ENCODE data around the gene YEATS4.

YEATS4 gene

DNA sequence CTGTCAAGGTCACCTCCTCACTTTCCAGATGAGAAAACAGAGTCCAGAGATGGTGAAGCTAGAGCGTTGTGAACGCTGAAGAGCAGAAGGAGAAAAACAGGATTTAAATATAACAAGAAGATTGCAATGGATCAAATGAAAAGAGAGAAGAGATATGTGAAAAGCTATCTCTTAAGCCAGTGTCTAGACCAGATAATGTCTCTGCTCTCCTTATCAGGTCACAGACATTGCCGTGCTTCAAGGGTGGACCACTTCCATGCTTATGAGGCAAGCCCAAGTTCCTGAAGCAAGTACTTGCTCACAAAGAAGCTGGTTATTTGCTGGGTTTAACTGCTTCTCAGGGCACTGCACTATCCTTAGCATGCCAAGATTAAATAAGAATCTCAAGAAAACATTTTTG is 79.0 kb downstream of the YEATS4 start:
- no peak for FAIRE-seq

DNA sequence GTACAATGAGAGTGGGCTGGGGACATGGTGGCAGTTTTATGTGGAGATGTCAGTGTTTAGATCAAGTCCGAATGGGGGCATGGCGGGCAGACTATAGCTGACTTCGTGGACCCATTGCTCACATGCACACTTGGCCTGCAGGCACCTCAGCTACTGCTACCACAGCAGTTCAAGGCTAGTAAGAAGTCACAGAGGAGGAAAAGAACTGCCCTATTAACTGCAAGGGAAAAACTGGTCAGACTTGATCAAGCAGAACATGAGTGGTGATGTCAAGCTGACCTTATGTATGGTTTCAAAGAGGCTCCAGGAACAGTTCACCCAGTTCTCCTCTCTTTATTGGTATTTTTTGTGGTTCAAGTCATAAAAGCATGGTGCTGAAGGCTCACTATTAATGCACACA is 80.5 kb downstream of the YEATS4 start:
- FAIRE-seq: no peak
